Heart left ventricle (tissue), 16 donors: ENCODE measurements around the gene DVL1. TPM values are rescaled to one million over a fixed set of nuclear protein-coding genes. Genes with fewer than 3 reads are reported as not detected.

Experiments
- ATAC-seq, 4 donors: fragments of 200-7000 bp; cut with Tn5 transposase; one replicate each; pipeline ENCODE4 v1.9.1; 2020 to 2022; ENCODE audit warnings: moderate library complexity in 4 of 4, mild to moderate bottlenecking in 3 of 4, moderate number of reproducible peaks in 1 of 4
- DNase-seq, 5 donors: peaks; one replicate each; pipeline ENCODE4 v3.0.0-alpha.2; 2020
- H3K27ac ChIP-seq, 12 donors: fragments of 200-600 bp; sonication (generic) in 4 of 12; one replicate each; pipeline versions ENCODE4 v1.5.0 to v1.8.0; 2016 to 2022; ENCODE audit warnings: mild to moderate bottlenecking in 2 of 12
- H3K27me3 ChIP-seq, 9 donors: fragments of 200-600 bp; sonication (generic) in 2 of 9; one replicate each; pipeline versions ENCODE4 v1.5.1 to v1.8.0; 2016 to 2022; ENCODE audit warnings: mild to moderate bottlenecking in 3 of 9
- H3K36me3 ChIP-seq, 9 donors: fragments of 200-600 bp; sonication (generic) in 2 of 9; one replicate each; pipeline versions ENCODE4 v1.5.0 to v1.8.0; 2018 to 2022; ENCODE audit warnings: mild to moderate bottlenecking in 2 of 9
- H3K4me1 ChIP-seq, 12 donors: fragments of 200-600 bp; sonication (generic) in 4 of 12; one replicate each; pipeline versions ENCODE4 v1.5.0 to v1.8.0; 2016 to 2022; ENCODE audit warnings: mild to moderate bottlenecking in 3 of 12
- H3K4me3 ChIP-seq, 12 donors: fragments of 200-600 bp; sonication (generic) in 4 of 12; one replicate each; pipeline versions ENCODE4 v1.5.0 to v1.8.0; 2017 to 2022; ENCODE audit warnings: mild to moderate bottlenecking in 9 of 12, moderate library complexity in 4 of 12
- H3K9me3 ChIP-seq, 12 donors: fragments of 200-600 bp; sonication (generic) in 4 of 12; one replicate each; pipeline versions ENCODE4 v1.5.0 to v1.8.0; 2016 to 2022; ENCODE audit warnings: mild to moderate bottlenecking in 1 of 12
- CTCF ChIP-seq, 12 donors: fragments of 200-600 bp; sonication (generic) in 4 of 12; IDR thresholded peaks; one replicate each; pipeline versions ENCODE4 v1.5.0 to v1.8.0; 2018 to 2022; ENCODE audit warnings: antibody characterized with exemption in 12 of 12, mild to moderate bottlenecking in 5 of 12
- POLR2A ChIP-seq, 2 donors: fragments of 450-650 bp; IDR thresholded peaks; one replicate each; pipeline ENCODE4 v1.6.1; 2017; ENCODE audit warnings: antibody characterized with exemption in 2 of 2, mild to moderate bottlenecking in 2 of 2, moderate library complexity in 2 of 2
- WGBS, 4 donors: extraction: QIAGEN DNeasy Blood & Tissue Kit in 2 of 4; methylation state at CpG; one replicate each; pipeline versions ENCODE4 v1.1.5 to v1.1.7; 2013 to 2018; 5-methylcytosine and 5-hydroxymethylcytosine counted together
- intact Hi-C, 10 donors: fragments of 100-400 bp; cut with DNase I; formaldehyde crosslinking; loops; one replicate each; pipeline versions ENCODE4 v1.11.1 to v1.14.2; 2022
- polyA plus RNA-seq, 2 donors: library from polyadenylated mRNA; stranded (reverse); fragments of 200-250 nt; gene quantifications; one replicate each; pipeline ENCODE4 v1.2.3, GENCODE V29; 2013
- total RNA-seq, 9 donors: library from RNA; depleted of rRNA in 2 of 9; stranded (reverse); fragments of >200 nt in 2 of 9; fragmentation: NEBNext Ultra II Directional in 3 of 9; extraction: Animal tissue kit (Norgen Biotek cat#: 25700) in 3 of 9; gene quantifications; one replicate each; pipeline versions ENCODE4 v1.1.0 to v1.2.4, GENCODE V29; 2016 to 2023
- donor health status: ischemic (EF 13 %, LVEDD 7.1; RV severe dilation, severe dysfunction).
- donor health status: healthy with polysubstance abuse.
- donor health status: DM: no; HTN: yes; CAD: no.
- donor health status: DM: no; HTN: no; CAD: no.
- donor health status: ischemic (EF 25% LVEDD 6.9; RV normal size, moderate dysfunction).
- donor health status: ischemic (EF 25% LVEDD 5.7; RV mildly dilated, moderate dysfunction).
- donor health status: healthy.
- donor health status: DM: yes; HTN: yes; CAD: no.
- donor health status: ischemic (EF 35%, LVEDD 5.7; RV mildly dilated, moderate dysfunction).
- donor health status: nonischemic (EF 11% LVEDD 7.7; RV severe dilation, severe dysfunction).
- donor health status: DM: yes; HTN: yes; CAD: no.
- donor health status: PGD.
- donor health status: ischemic (EF 29% LVEDD 5.4; RV normal size, mild dysfunction).
- donor health status: nonischemic (EF 23%, LVEDD 6.1; RV moderate dilation, normal function).

Gene DVL1
- total and polyA plus RNA-seq, 11 donors: 75.3 to 177 (median 87.1) TPM

GRCh38 chr1:1299686-1300351, 49.4 kb downstream of the DVL1 start:
- ATAC-seq (no peak), DNase-seq (no peak)
- Histone ChIP-seq H3K27ac (no peak overlapping the region), H3K4me1 (peaks cover 0 to 19% (median 11%) of the 10 kb centered on the region in 12 donors), H3K4me3 (no peak overlapping the region), H3K27me3 (no peaks in the 10 kb centered on the region), H3K36me3 (peaks cover 0 to 41% (median 12%) of the 10 kb centered on the region in 9 donors), H3K9me3 (no peaks in the 10 kb centered on the region)
- 88 to 93% (median 90%) methylated on average over 14 to 22 of the region's 22 CpGs for WGBS, 4 donors
- intact Hi-C loops: loop anchor here in 2 of 10 donors (10.0 kb wide), 2 partner anchors 265 to 315 kb away; partner anchors contain the start of gene PERM1 (in 1 of the 2)
- TF ChIP-seq POLR2A (IDR thresholded peaks at IDR 0.05): no peak
- peak in 2 of 12 donors; percentile 15 to 16 for TF ChIP-seq CTCF (IDR thresholded peaks at IDR 0.05)

DNA sequence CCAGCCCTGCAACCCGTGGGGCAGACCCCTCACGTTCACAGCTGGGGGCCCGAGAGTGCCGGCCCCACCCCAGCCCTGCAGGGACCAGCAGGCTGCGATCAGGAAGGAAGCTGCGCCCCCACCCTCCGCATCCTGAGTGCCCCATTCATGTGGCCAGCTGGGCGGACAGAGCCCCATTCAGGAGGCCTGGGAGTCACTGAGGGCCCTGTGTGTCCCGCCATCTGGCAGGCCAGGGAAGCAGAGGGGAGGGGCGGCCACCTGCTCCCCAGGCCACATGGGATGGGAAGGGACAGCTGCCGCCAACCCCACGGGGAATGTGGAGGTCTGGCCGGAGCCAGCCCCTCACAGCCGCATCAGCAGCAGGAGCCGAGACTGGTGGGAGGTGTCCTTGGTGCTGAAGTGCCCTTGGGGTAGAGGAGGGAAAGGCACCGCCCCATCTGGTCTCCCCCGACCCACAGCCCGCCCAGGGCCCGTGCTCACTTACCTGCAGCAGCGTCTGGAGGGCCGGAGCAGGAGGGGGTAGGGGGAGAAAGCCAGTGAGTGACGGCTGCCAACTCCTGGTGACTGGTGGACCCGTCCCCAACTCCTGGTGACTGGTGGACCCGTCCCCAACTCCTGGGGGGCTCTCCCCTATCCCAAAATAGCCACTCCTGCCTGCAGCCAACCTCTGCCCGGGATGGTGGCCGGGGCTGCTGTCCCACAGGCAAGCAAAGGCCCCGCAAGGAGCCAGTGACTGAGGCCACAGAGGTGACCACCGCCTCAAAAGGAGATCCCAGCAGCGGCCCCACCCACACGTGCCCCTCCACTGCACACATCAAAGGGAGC, 50.1 kb downstream of the DVL1 start:
- DNase-seq: no peak
- WGBS, 4 donors: 58 to 82% (median 62%) methylated on average over 18 to 30 of the region's 30 CpGs
- no peaks in the 10 kb centered on the region for H3K9me3 ChIP-seq
- H3K27me3 ChIP-seq: no peaks in the 10 kb centered on the region
- intact Hi-C loops: loop anchor here in 2 of 10 donors (10.0 kb wide), 2 partner anchors 264 to 314 kb away; partner anchors contain the start of gene PERM1 (in 1 of the 2)
- no peak for ATAC-seq
- TF ChIP-seq CTCF (IDR thresholded peaks at IDR 0.05): no peak
- TF ChIP-seq POLR2A (IDR thresholded peaks at IDR 0.05): no peak
- H3K4me3 ChIP-seq: no peak overlapping the region
- no peak overlapping the region for H3K27ac ChIP-seq
- peaks cover 0 to 11% (median 3%) of the 10 kb centered on the region in 12 donors for H3K4me1 ChIP-seq
- peaks cover 0 to 49% (median 12%) of the 10 kb centered on the region in 9 donors for H3K36me3 ChIP-seq

DNA sequence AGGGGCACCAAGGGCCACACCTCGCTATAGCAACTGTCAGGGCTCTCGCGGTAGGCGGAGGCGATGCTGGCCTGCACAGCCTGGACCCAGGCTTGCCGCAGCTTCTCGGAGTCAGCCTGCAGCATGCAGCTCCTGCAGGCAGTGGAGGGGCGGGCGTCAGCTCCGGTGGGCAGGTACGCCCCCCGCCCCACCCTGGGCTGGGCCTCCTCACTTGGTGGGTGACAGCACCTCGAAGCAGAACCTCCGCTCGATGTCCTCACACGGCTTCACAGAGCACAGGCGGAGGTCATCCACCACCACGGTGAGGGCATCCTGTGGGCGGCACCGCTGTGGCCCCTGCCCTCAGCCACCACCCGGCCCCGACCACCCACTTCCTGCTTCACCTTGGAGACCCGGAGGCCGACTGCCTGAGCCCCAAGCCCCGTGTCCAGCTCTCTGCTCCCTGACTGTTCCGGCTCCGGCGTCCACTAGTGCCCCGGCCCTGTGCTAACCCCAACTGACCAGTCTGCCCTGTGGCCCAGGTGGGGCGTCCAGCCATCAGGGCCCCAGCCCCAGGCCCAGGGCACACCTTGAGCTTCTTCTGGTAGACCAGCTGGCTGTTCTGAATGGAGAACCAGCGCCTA, 51.3 kb downstream of the DVL1 start:
- no peak for ATAC-seq
- peaks cover 0 to 60% (median 12%) of the 10 kb centered on the region in 9 donors for H3K36me3 ChIP-seq
- no peaks in the 10 kb centered on the region for H3K4me1 ChIP-seq
- intact Hi-C loops: loop anchor here in 2 of 10 donors (10.0 kb wide), 2 partner anchors 263 to 313 kb away; partner anchors contain the start of gene PERM1 (in 1 of the 2)
- no peak overlapping the region for H3K4me3 ChIP-seq
- no peaks in the 10 kb centered on the region for H3K27me3 ChIP-seq
- TF ChIP-seq CTCF (IDR thresholded peaks at IDR 0.05) (no peak), POLR2A (IDR thresholded peaks at IDR 0.05) (no peak)
- WGBS, 4 donors: 92 to 94% (median 94%) methylated on average over 16 to 31 of the region's 31 CpGs
- no peak overlapping the region for H3K27ac ChIP-seq
- no peaks in the 10 kb centered on the region for H3K9me3 ChIP-seq
- DNase-seq: no peak
